ENCODE measurements around the gene LRRC70. TPM values are rescaled to one million over a fixed set of nuclear protein-coding genes. Genes with fewer than 3 reads are reported as not detected.

The LRRC70 gene
- total RNA-seq, 1 experiment from 2014 or later = 0.54 TPM

GRCh38 chr5:62536232-62536631, 42.4 kb upstream of the LRRC70 start:
- no peaks in the 10 kb centered on the region for H3K9me3 Mint-ChIP-seq (ENCODE audit: unreplicated experiment)
- no TSS peak for BruUV-seq (replicated peaks)
- TF ChIP-seq CTCF (IDR thresholded peaks at IDR 0.05; ENCODE audit: unreplicated experiment) = no peak
- H3K36me3 Mint-ChIP-seq (ENCODE audit: insufficient read depth, unreplicated experiment) = peaks cover 23% of the 10 kb centered on the region
- CTCF ChIA-PET = no interaction called here
- no peak overlapping the region for H3K27ac Mint-ChIP-seq (ENCODE audit: low read depth, unreplicated experiment)
- intact Hi-C loops (cut with micrococcal nuclease) = no loop called here
- no peak for DNase-seq (ENCODE audit: unreplicated experiment)
- no peaks in the 10 kb centered on the region for H3K27me3 Mint-ChIP-seq (ENCODE audit: insufficient read depth, unreplicated experiment)
- POLR2A ChIA-PET = no interaction called here
- H3K4me3 Mint-ChIP-seq (ENCODE audit: unreplicated experiment) = no peak overlapping the region
- peaks cover 9% of the 10 kb centered on the region for H3K4me1 Mint-ChIP-seq (ENCODE audit: insufficient read depth, unreplicated experiment)

GRCh38 chr5:62536783-62537182, 41.8 kb upstream of the LRRC70 start:
- ChIA-PET CTCF (no interaction called here), POLR2A (no interaction called here)
- H3K27ac Mint-ChIP-seq (ENCODE audit: low read depth, unreplicated experiment) = no peak overlapping the region

GRCh38 chr5:62538017-62538942, 40.3 kb upstream of the LRRC70 start:
- peak; percentile 78 for DNase-seq (ENCODE audit: unreplicated experiment)
- H3K27ac Mint-ChIP-seq (ENCODE audit: low read depth, unreplicated experiment) = peak overlapping the region; percentile 78
- TF ChIP-seq CTCF (IDR thresholded peaks at IDR 0.05; ENCODE audit: unreplicated experiment) = no peak
- no TSS peak for BruUV-seq (replicated peaks)
- POLR2A ChIA-PET = no interaction called here
- CTCF ChIA-PET = interaction anchor here (1.1 kb wide), 1 partner anchor 165 kb away, joined by 3 read pairs; no protein-coding TSS in a partner anchor
- no peaks in the 10 kb centered on the region for H3K27me3 Mint-ChIP-seq (ENCODE audit: insufficient read depth, unreplicated experiment)
- intact Hi-C loops (cut with micrococcal nuclease) = no loop called here
- H3K4me3 Mint-ChIP-seq (ENCODE audit: unreplicated experiment) = no peak overlapping the region
- H3K4me1 Mint-ChIP-seq (ENCODE audit: insufficient read depth, unreplicated experiment) = peaks cover 9% of the 10 kb centered on the region
- H3K9me3 Mint-ChIP-seq (ENCODE audit: unreplicated experiment) = no peaks in the 10 kb centered on the region
- H3K36me3 Mint-ChIP-seq (ENCODE audit: insufficient read depth, unreplicated experiment) = peaks cover 9% of the 10 kb centered on the region

More at GRCh38 chr5:62536783-62537182, 41.8 kb upstream of the LRRC70 start:
- H3K9me3 Mint-ChIP-seq (ENCODE audit: unreplicated experiment) = no peaks in the 10 kb centered on the region
- intact Hi-C loops (cut with micrococcal nuclease) = no loop called here
- no TSS peak for BruUV-seq (replicated peaks)
- TF ChIP-seq CTCF (IDR thresholded peaks at IDR 0.05; ENCODE audit: unreplicated experiment) = no peak
- no peaks in the 10 kb centered on the region for H3K27me3 Mint-ChIP-seq (ENCODE audit: insufficient read depth, unreplicated experiment)
- no peak for DNase-seq (ENCODE audit: unreplicated experiment)
- peaks cover 17% of the 10 kb centered on the region for H3K36me3 Mint-ChIP-seq (ENCODE audit: insufficient read depth, unreplicated experiment)
- peaks cover 9% of the 10 kb centered on the region for H3K4me1 Mint-ChIP-seq (ENCODE audit: insufficient read depth, unreplicated experiment)
- no peak overlapping the region for H3K4me3 Mint-ChIP-seq (ENCODE audit: unreplicated experiment)

- ChIA-PET POLR2A (interaction anchor here (0.6 kb wide), 1 partner anchor 27 kb away, joined by 3 read pairs; no protein-coding TSS in a partner anchor), CTCF (no interaction called here)
- Mint-ChIP-seq H3K4me3 (ENCODE audit: unreplicated experiment) (no peak overlapping the region), H3K36me3 (ENCODE audit: insufficient read depth, unreplicated experiment) (peaks cover 19% of the 10 kb centered on the region), H3K9me3 (ENCODE audit: unreplicated experiment) (no peaks in the 10 kb centered on the region), H3K27me3 (ENCODE audit: insufficient read depth, unreplicated experiment) (no peaks in the 10 kb centered on the region), H3K27ac (ENCODE audit: low read depth, unreplicated experiment) (no peak overlapping the region), H3K4me1 (ENCODE audit: insufficient read depth, unreplicated experiment) (peaks cover 9% of the 10 kb centered on the region)
- DNase-seq (ENCODE audit: unreplicated experiment) = no peak
- TF ChIP-seq CTCF (IDR thresholded peaks at IDR 0.05; ENCODE audit: unreplicated experiment) = no peak
- intact Hi-C loops (cut with micrococcal nuclease) = no loop called here
- no TSS peak for BruUV-seq (replicated peaks)
Measured at GRCh38 chr5:62542720-62543119, 35.9 kb upstream of the LRRC70 start.

Measured in MCF 10A (cell line).